Loucy (cell line): ENCODE data around the gene FRMD4A.

Experiments
- H2AFZ ChIP-seq: fragments of 200-600 bp; sonication (generic); 2 replicates; pipeline ENCODE4 v1.6.0; 2016; ENCODE audit warnings: antibody characterized with exemption, mild to moderate bottlenecking, low read length, moderate library complexity
- H3F3A ChIP-seq: fragments of 200-600 bp; 2 replicates; pipeline ENCODE4 v1.6.0; 2016; ENCODE audit warnings: antibody characterized with exemption, low read depth, mild to moderate bottlenecking
- H3K27me3 ChIP-seq: fragments of 200-600 bp; sonication (generic); 2 replicates; pipeline ENCODE4 v1.6.1; 2014; ENCODE audit warnings: low read length, mild to moderate bottlenecking; ENCODE audit not compliant: insufficient read depth, poor library complexity, severe bottlenecking
- H3K36me3 ChIP-seq: fragments of 200-600 bp; sonication (generic); 2 replicates; pipeline ENCODE4 v1.6.1; 2016; ENCODE audit warnings: low read length; ENCODE audit not compliant: insufficient read depth
- H3K4me1 ChIP-seq: fragments of 200-600 bp; sonication (generic); 2 replicates; pipeline ENCODE4 v1.5.1; 2014; ENCODE audit warnings: low read length, mild to moderate bottlenecking; ENCODE audit not compliant: insufficient read depth, poor library complexity, severe bottlenecking
- H3K4me2 ChIP-seq: fragments of 200-600 bp; sonication (generic); 2 replicates; pipeline ENCODE4 v1.6.0; 2014; ENCODE audit warnings: antibody characterized with exemption, low read length, low read depth, mild to moderate bottlenecking; ENCODE audit not compliant: poor library complexity, severe bottlenecking
- H3K4me3 ChIP-seq: fragments of 200-600 bp; sonication (generic); 2 replicates; pipeline ENCODE4 v1.5.1; 2014; ENCODE audit warnings: low read length, mild to moderate bottlenecking, mixed read lengths; ENCODE audit not compliant: poor library complexity, severe bottlenecking
- H3K79me2 ChIP-seq: fragments of 200-600 bp; sonication (generic); 2 replicates; pipeline ENCODE4 v1.6.1; 2014; ENCODE audit warnings: low read length; ENCODE audit not compliant: insufficient read depth
- H3K9ac ChIP-seq: fragments of 200-600 bp; sonication (generic); 2 replicates; pipeline ENCODE4 v1.6.0; 2014; ENCODE audit warnings: mild to moderate bottlenecking, low read depth, low read length, moderate library complexity; ENCODE audit not compliant: poor library complexity, severe bottlenecking
- H3K9me2 ChIP-seq: fragments of 200-600 bp; sonication (generic); replicated peaks from 2 replicates; pipeline ENCODE4 v1.6.1; 2016; ENCODE audit warnings: low read depth, low read length, mixed read lengths
- H3K9me3 ChIP-seq: fragments of 200-600 bp; sonication (generic); 2 replicates; pipeline ENCODE4 v1.6.1; 2014; ENCODE audit warnings: mild to moderate bottlenecking, antibody characterized with exemption, low read length, low read depth; ENCODE audit not compliant: insufficient read depth
- H4K20me1 ChIP-seq: fragments of 200-600 bp; sonication (generic); 2 replicates; pipeline ENCODE4 v1.6.0; 2014; ENCODE audit warnings: antibody characterized with exemption, low read length, mild to moderate bottlenecking; ENCODE audit not compliant: insufficient read depth, poor library complexity, severe bottlenecking
- CTCF ChIP-seq: fragments of 200-600 bp; sonication (generic); conservative IDR thresholded peaks from 2 replicates; pipeline ENCODE4 v1.5.1; 2014; ENCODE audit warnings: mild to moderate bottlenecking, antibody characterized with exemption, low read length
- EZH2phosphoT487 ChIP-seq: fragments of 200-600 bp; IDR thresholded peaks from 2 replicates; pipeline ENCODE4 v1.6.1; 2018; ENCODE audit warnings: antibody characterized with exemption, mild to moderate bottlenecking, moderate library complexity, borderline replicate concordance

The FRMD4A gene

GRCh38 chr10:13751191-13751764, 579.4 kb downstream of the FRMD4A start:
- TF ChIP-seq CTCF (no peak), EZH2phosphoT487 (no peak)
- no peaks in the 10 kb centered on the region for H3K36me3 ChIP-seq
- H2AFZ ChIP-seq: no peak overlapping the region
- no peaks in the 10 kb centered on the region for H3K9me3 ChIP-seq
- no peak overlapping the region for H3K4me2 ChIP-seq
- no peaks in the 10 kb centered on the region for H3F3A ChIP-seq
- no peaks in the 10 kb centered on the region for H3K4me1 ChIP-seq
- H4K20me1 ChIP-seq: no peaks in the 10 kb centered on the region
- no peaks in the 10 kb centered on the region for H3K9me2 ChIP-seq
- H3K27me3 ChIP-seq: no peaks in the 10 kb centered on the region
- no peak overlapping the region for H3K4me3 ChIP-seq
- H3K9ac ChIP-seq: no peak overlapping the region
- no peaks in the 10 kb centered on the region for H3K79me2 ChIP-seq

- no peaks in the 10 kb centered on the region for H3K9me3 ChIP-seq
- H3K9me2 ChIP-seq: no peaks in the 10 kb centered on the region
- no peaks in the 10 kb centered on the region for H4K20me1 ChIP-seq
- H3K36me3 ChIP-seq: no peaks in the 10 kb centered on the region
- no peak overlapping the region for H3K9ac ChIP-seq
- no peak overlapping the region for H3K4me2 ChIP-seq
- H3K4me1 ChIP-seq: no peaks in the 10 kb centered on the region
- H3F3A ChIP-seq: no peaks in the 10 kb centered on the region
- H3K4me3 ChIP-seq: no peak overlapping the region
- H3K79me2 ChIP-seq: no peaks in the 10 kb centered on the region
- H3K27me3 ChIP-seq: no peaks in the 10 kb centered on the region
- TF ChIP-seq EZH2phosphoT487: no peak
- TF ChIP-seq CTCF: no peak
- no peak overlapping the region for H2AFZ ChIP-seq
These were observed 580.2 kb downstream of the FRMD4A start for GRCh38 chr10:13750299-13751190.

- H3K9me3 ChIP-seq: no peaks in the 10 kb centered on the region
- no peaks in the 10 kb centered on the region for H3F3A ChIP-seq
- no peaks in the 10 kb centered on the region for H3K9me2 ChIP-seq
- H3K4me2 ChIP-seq: no peak overlapping the region
- no peak overlapping the region for H3K4me3 ChIP-seq
- no peaks in the 10 kb centered on the region for H3K36me3 ChIP-seq
- no peaks in the 10 kb centered on the region for H3K27me3 ChIP-seq
- peaks cover 9% of the 10 kb centered on the region for H3K4me1 ChIP-seq
- H2AFZ ChIP-seq: no peak overlapping the region
- H4K20me1 ChIP-seq: no peaks in the 10 kb centered on the region
- TF ChIP-seq CTCF: no peak
- TF ChIP-seq EZH2phosphoT487: no peak
- H3K9ac ChIP-seq: no peak overlapping the region
- H3K79me2 ChIP-seq: no peaks in the 10 kb centered on the region
These were observed 585.5 kb downstream of the FRMD4A start for GRCh38 chr10:13745271-13745670.
